ENCODE data around the gene LRMDA.
"Not testable (repeated sequence)": the region's sequence is repeated elsewhere in the genome, so short reads cannot be mapped to it uniquely, and the experiment has no call there.

The LRMDA gene

GRCh38 chr10:76051007-76051936 is 619.8 kb downstream of the LRMDA start:
- H3K4ac ChIP-seq (ENCODE audit: low read depth, low read length): no peak overlapping the region
- no peaks in the 10 kb centered on the region for H3K27me3 ChIP-seq (ENCODE audit: insufficient read depth, low read length, poor library complexity)
- WGBS (ENCODE audit: extremely low coverage, insufficient coverage, low lambda C conversion rate): no CpG with 5 or more reads among the region's 12 CpGs
- no peak overlapping the region for H3K56ac ChIP-seq (ENCODE audit: low read length)
- H3K27ac ChIP-seq (ENCODE audit: low read depth, low read length): no peak overlapping the region
- no peaks in the 10 kb centered on the region for H3K36me3 ChIP-seq (ENCODE audit: control insufficient read depth, insufficient read depth, low read length)
- H3K4me3 ChIP-seq (ENCODE audit: low read length): no peak overlapping the region
- H3K18ac ChIP-seq (ENCODE audit: low read length): peak overlapping the region; percentile 42
- no peaks in the 10 kb centered on the region for H3K79me2 ChIP-seq (ENCODE audit: control insufficient read depth, insufficient read depth, low read length)
- no peak overlapping the region for H2BK120ac ChIP-seq (ENCODE audit: low read depth, low read length)
- H2BK15ac ChIP-seq (replicated peaks; ENCODE audit: low read depth): no peak overlapping the region
- peaks cover 6% of the 10 kb centered on the region for H3K4me1 ChIP-seq (ENCODE audit: control insufficient read depth, low read depth, low read length)
- H2BK5ac ChIP-seq (ENCODE audit: low read length): no peak overlapping the region
- H3K79me1 ChIP-seq (ENCODE audit: low read length): no peaks in the 10 kb centered on the region
- no peak overlapping the region for H4K5ac ChIP-seq (ENCODE audit: low read length)
- H4K8ac ChIP-seq (ENCODE audit: low read depth, low read length): no peak overlapping the region
- DNase-seq: peak; percentile 96
- H2AK5ac ChIP-seq (ENCODE audit: low read length): no peak overlapping the region
- H3K9ac ChIP-seq (ENCODE audit: low read length): no peak overlapping the region
- no peak overlapping the region for H3K4me2 ChIP-seq (ENCODE audit: low read length)
- H3K23ac ChIP-seq (ENCODE audit: low read length): no peak overlapping the region

GRCh38 chr10:76052682-76053503 is 621.5 kb downstream of the LRMDA start:
- no peak overlapping the region for H3K23ac ChIP-seq (ENCODE audit: low read length)
- H3K4me2 ChIP-seq (ENCODE audit: low read length): no peak overlapping the region
- H3K4me1 ChIP-seq (ENCODE audit: control insufficient read depth, low read depth, low read length): peaks cover 6% of the 10 kb centered on the region
- H3K27ac ChIP-seq (ENCODE audit: low read depth, low read length): no peak overlapping the region
- no peaks in the 10 kb centered on the region for H3K79me2 ChIP-seq (ENCODE audit: control insufficient read depth, insufficient read depth, low read length)
- H3K27me3 ChIP-seq (ENCODE audit: insufficient read depth, low read length, poor library complexity): no peaks in the 10 kb centered on the region
- H2BK5ac ChIP-seq (ENCODE audit: low read length): no peak overlapping the region
- no peak for DNase-seq
- H2BK120ac ChIP-seq (ENCODE audit: low read depth, low read length): no peak overlapping the region
- H3K4ac ChIP-seq (ENCODE audit: low read depth, low read length): no peak overlapping the region
- no peak overlapping the region for H4K8ac ChIP-seq (ENCODE audit: low read depth, low read length)
- no peak overlapping the region for H3K4me3 ChIP-seq (ENCODE audit: low read length)
- no peaks in the 10 kb centered on the region for H3K36me3 ChIP-seq (ENCODE audit: control insufficient read depth, insufficient read depth, low read length)
- H3K79me1 ChIP-seq (ENCODE audit: low read length): no peaks in the 10 kb centered on the region
- no peak overlapping the region for H3K9ac ChIP-seq (ENCODE audit: low read length)
- no peak overlapping the region for H2AK5ac ChIP-seq (ENCODE audit: low read length)
- no peak overlapping the region for H3K56ac ChIP-seq (ENCODE audit: low read length)
- H2BK15ac ChIP-seq (replicated peaks; ENCODE audit: low read depth): no peak overlapping the region
- no peak overlapping the region for H3K18ac ChIP-seq (ENCODE audit: low read length)
- WGBS (ENCODE audit: extremely low coverage, insufficient coverage, low lambda C conversion rate): no CpG with 5 or more reads among the region's 9 CpGs
- H4K5ac ChIP-seq (ENCODE audit: low read length): no peak overlapping the region

GRCh38 chr10:76055466-76055865 is 624.0 kb downstream of the LRMDA start:
- DNase-seq: no peak
- Histone ChIP-seq H3K36me3 (ENCODE audit: control insufficient read depth, insufficient read depth, low read length) (no peaks in the 10 kb centered on the region), H4K8ac (ENCODE audit: low read depth, low read length) (no peak overlapping the region), H2AK5ac (ENCODE audit: low read length) (no peak overlapping the region), H3K56ac (ENCODE audit: low read length) (no peak overlapping the region), H4K5ac (ENCODE audit: low read length) (no peak overlapping the region), H3K4me2 (ENCODE audit: low read length) (no peak overlapping the region), H3K79me1 (ENCODE audit: low read length) (no peaks in the 10 kb centered on the region), H3K27ac (ENCODE audit: low read depth, low read length) (no peak overlapping the region), H2BK120ac (ENCODE audit: low read depth, low read length) (no peak overlapping the region), H3K27me3 (ENCODE audit: insufficient read depth, low read length, poor library complexity) (no peaks in the 10 kb centered on the region), H3K4me1 (ENCODE audit: control insufficient read depth, low read depth, low read length) (peaks cover 3% of the 10 kb centered on the region), H3K4ac (ENCODE audit: low read depth, low read length) (no peak overlapping the region), H3K9ac (ENCODE audit: low read length) (no peak overlapping the region), H3K18ac (ENCODE audit: low read length) (no peak overlapping the region), H2BK15ac (replicated peaks; ENCODE audit: low read depth) (no peak overlapping the region), H2BK5ac (ENCODE audit: low read length) (no peak overlapping the region), H3K79me2 (ENCODE audit: control insufficient read depth, insufficient read depth, low read length) (no peaks in the 10 kb centered on the region), H3K23ac (ENCODE audit: low read length) (no peak overlapping the region), H3K4me3 (ENCODE audit: low read length) (no peak overlapping the region)
- no CpG with 5 or more reads among the region's 3 CpGs for WGBS (ENCODE audit: extremely low coverage, insufficient coverage, low lambda C conversion rate)

GRCh38 chr10:76055963-76056362 is 624.5 kb downstream of the LRMDA start:
- Histone ChIP-seq H4K5ac (ENCODE audit: low read length) (no peak overlapping the region), H3K18ac (ENCODE audit: low read length) (no peak overlapping the region), H3K56ac (ENCODE audit: low read length) (no peak overlapping the region), H3K36me3 (ENCODE audit: control insufficient read depth, insufficient read depth, low read length) (no peaks in the 10 kb centered on the region), H3K4me3 (ENCODE audit: low read length) (no peak overlapping the region), H2AK5ac (ENCODE audit: low read length) (no peak overlapping the region), H2BK15ac (replicated peaks; ENCODE audit: low read depth) (no peak overlapping the region), H3K79me1 (ENCODE audit: low read length) (no peaks in the 10 kb centered on the region), H3K9ac (ENCODE audit: low read length) (no peak overlapping the region), H3K27ac (ENCODE audit: low read depth, low read length) (no peak overlapping the region), H4K8ac (ENCODE audit: low read depth, low read length) (no peak overlapping the region), H2BK5ac (ENCODE audit: low read length) (no peak overlapping the region), H3K4me1 (ENCODE audit: control insufficient read depth, low read depth, low read length) (peaks cover 2% of the 10 kb centered on the region), H3K4me2 (ENCODE audit: low read length) (no peak overlapping the region), H3K27me3 (ENCODE audit: insufficient read depth, low read length, poor library complexity) (no peaks in the 10 kb centered on the region), H3K23ac (ENCODE audit: low read length) (no peak overlapping the region), H2BK120ac (ENCODE audit: low read depth, low read length) (no peak overlapping the region), H3K4ac (ENCODE audit: low read depth, low read length) (no peak overlapping the region), H3K79me2 (ENCODE audit: control insufficient read depth, insufficient read depth, low read length) (no peaks in the 10 kb centered on the region)
- DNase-seq: no peak
- no CpG with 5 or more reads among the region's 1 CpG for WGBS (ENCODE audit: extremely low coverage, insufficient coverage, low lambda C conversion rate)

GRCh38 chr10:76060993-76061392 is 629.6 kb downstream of the LRMDA start:
- H2BK15ac ChIP-seq (replicated peaks; ENCODE audit: low read depth); H3K79me2 ChIP-seq (ENCODE audit: control insufficient read depth, insufficient read depth, low read length); H4K8ac ChIP-seq (ENCODE audit: low read depth, low read length); H3K36me3 ChIP-seq (ENCODE audit: control insufficient read depth, insufficient read depth, low read length); H3K79me1 ChIP-seq (ENCODE audit: low read length); H2BK120ac ChIP-seq (ENCODE audit: low read depth, low read length); H3K23ac ChIP-seq (ENCODE audit: low read length); H3K27ac ChIP-seq (ENCODE audit: low read depth, low read length); H3K56ac ChIP-seq (ENCODE audit: low read length); H3K4me3 ChIP-seq (ENCODE audit: low read length); H3K9ac ChIP-seq (ENCODE audit: low read length); H2AK5ac ChIP-seq (ENCODE audit: low read length); H3K27me3 ChIP-seq (ENCODE audit: insufficient read depth, low read length, poor library complexity); DNase-seq; H2BK5ac ChIP-seq (ENCODE audit: low read length); H3K18ac ChIP-seq (ENCODE audit: low read length); H4K5ac ChIP-seq (ENCODE audit: low read length); H3K4ac ChIP-seq (ENCODE audit: low read depth, low read length); H3K4me1 ChIP-seq (ENCODE audit: control insufficient read depth, low read depth, low read length); H3K4me2 ChIP-seq (ENCODE audit: low read length): not testable (repeated sequence)
- WGBS (ENCODE audit: extremely low coverage, insufficient coverage, low lambda C conversion rate): no CpG with 5 or more reads among the region's 2 CpGs
